WTC11 (cell line): ENCODE data around the gene CLASP2. TPM values are rescaled to one million over a fixed set of nuclear protein-coding genes. Genes with fewer than 3 reads are reported as not detected.

ENCODE experiments used
- ATAC-seq: fragments of 200-7000 bp; cut with Tn5 transposase; 2 replicates; pipeline ENCODE4 v1.10.0; 2021; ENCODE audit warnings: mild to moderate bottlenecking, moderate library complexity
- CTCF ChIA-PET: fragments of 300-600 bp; sonication (Branson Sonifier 250); formaldehyde crosslinking; loops from one replicate; lab custom pipeline; 2021; ENCODE audit warnings: antibody characterized with exemption; lab: Charles Lee
- POLR2A ChIA-PET: fragments of 350-600 bp; sonication (Branson Sonifier 250); formaldehyde crosslinking; loops from one replicate; lab custom pipeline; 2021; ENCODE audit warnings: antibody characterized with exemption; lab: Charles Lee
- DNase-seq: peaks from one replicate; pipeline ENCODE4 v3.0.0; 2021; ENCODE audit warnings: low spot score
- H3K27ac Mint-ChIP-seq: 2 replicates; pipeline ENCODE4 v1.8.0; 2021; ENCODE audit warnings: mixed read lengths
- H3K27me3 Mint-ChIP-seq: 2 replicates; pipeline ENCODE4 v1.8.0; 2021; ENCODE audit warnings: low read depth, mild to moderate bottlenecking, moderate library complexity, mixed read lengths
- H3K36me3 Mint-ChIP-seq: 2 replicates; pipeline ENCODE4 v1.8.0; 2021; ENCODE audit warnings: mixed read lengths
- H3K4me1 Mint-ChIP-seq: 2 replicates; pipeline ENCODE4 v1.8.0; 2022; ENCODE audit warnings: mixed read lengths
- H3K4me3 Mint-ChIP-seq: 2 replicates; pipeline ENCODE4 v1.8.0; 2021; ENCODE audit warnings: mild to moderate bottlenecking, moderate library complexity, mixed read lengths
- H3K9me3 Mint-ChIP-seq: 2 replicates; pipeline ENCODE4 v1.8.0; 2021; ENCODE audit warnings: mixed read lengths
- ATF6 ChIP-seq: sonication (generic); formaldehyde crosslinking; IDR thresholded peaks from 2 replicates; pipeline ENCODE4 v1.8.1; 2023; ENCODE audit warnings: mild to moderate bottlenecking, missing genetic modification reagents
- CREB1 ChIP-seq: sonication (generic); formaldehyde crosslinking; IDR thresholded peaks from 2 replicates; pipeline ENCODE4 v1.8.0; 2023; ENCODE audit warnings: mild to moderate bottlenecking, missing genetic modification reagents
- CREM ChIP-seq: sonication (generic); formaldehyde crosslinking; IDR thresholded peaks from 2 replicates; pipeline ENCODE4 v1.8.1; 2022; ENCODE audit warnings: mild to moderate bottlenecking, missing genetic modification reagents, moderate library complexity
- EMX1 ChIP-seq: fragments of 250-450 bp; sonication (Bioruptor Pico); IDR thresholded peaks from 2 replicates; pipeline ENCODE4 v1.8.0; 2021; ENCODE audit warnings: mild to moderate bottlenecking
- GABPB1 ChIP-seq: sonication (generic); formaldehyde crosslinking; IDR thresholded peaks from 2 replicates; pipeline ENCODE4 v1.8.1; 2023; ENCODE audit warnings: mild to moderate bottlenecking, missing genetic modification reagents
- GTF2I ChIP-seq: fragments of 250-450 bp; sonication (Bioruptor Pico); conservative IDR thresholded peaks from 2 replicates; pipeline ENCODE4 v1.4.0; 2021; ENCODE audit warnings: mild to moderate bottlenecking
- JAZF1 ChIP-seq: fragments of 250-450 bp; sonication (Bioruptor Pico); IDR thresholded peaks from 2 replicates; pipeline ENCODE4 v1.9.0; 2021; ENCODE audit warnings: moderate library complexity, mild to moderate bottlenecking, inconsistent platforms
- JUN ChIP-seq: sonication (generic); formaldehyde crosslinking; IDR thresholded peaks from 2 replicates; pipeline ENCODE4 v1.8.0; 2023; ENCODE audit warnings: mild to moderate bottlenecking, missing genetic modification reagents
- KAT7 ChIP-seq: sonication (generic); formaldehyde crosslinking; IDR thresholded peaks from 2 replicates; pipeline ENCODE4 v1.8.1; 2023; ENCODE audit warnings: missing genetic modification reagents, mild to moderate bottlenecking, borderline replicate concordance
- MYBL2 ChIP-seq: sonication (generic); formaldehyde crosslinking; IDR thresholded peaks from 2 replicates; pipeline ENCODE4 v1.8.1; 2023; ENCODE audit warnings: mild to moderate bottlenecking, moderate library complexity, missing genetic modification reagents
- NFE2L1 ChIP-seq: sonication (generic); formaldehyde crosslinking; IDR thresholded peaks from 2 replicates; pipeline ENCODE4 v1.8.1; 2023; ENCODE audit warnings: missing genetic modification reagents
- PRDM15 ChIP-seq: sonication (generic); formaldehyde crosslinking; IDR thresholded peaks from 2 replicates; pipeline ENCODE4 v1.8.0; 2022; ENCODE audit warnings: missing genetic modification reagents
- RELA ChIP-seq: sonication (generic); formaldehyde crosslinking; IDR thresholded peaks from 2 replicates; pipeline ENCODE4 v1.8.1; 2022; ENCODE audit warnings: missing genetic modification reagents, mild to moderate bottlenecking, borderline replicate concordance
- TCF7 ChIP-seq: sonication (generic); formaldehyde crosslinking; IDR thresholded peaks from 2 replicates; pipeline ENCODE4 v1.8.0; 2022; ENCODE audit warnings: mild to moderate bottlenecking, low read depth, missing genetic modification reagents, moderate library complexity
- TEAD1 ChIP-seq: sonication (generic); formaldehyde crosslinking; IDR thresholded peaks from 2 replicates; pipeline ENCODE4 v1.8.0; 2022; ENCODE audit warnings: mild to moderate bottlenecking, missing genetic modification reagents
- USF2 ChIP-seq: sonication (generic); formaldehyde crosslinking; IDR thresholded peaks from 2 replicates; pipeline ENCODE4 v1.8.1; 2023; ENCODE audit warnings: mild to moderate bottlenecking, missing genetic modification reagents, moderate library complexity
- ZMAT4 ChIP-seq: fragments of 250-450 bp; sonication (Bioruptor Pico); IDR thresholded peaks from 2 replicates; pipeline ENCODE4 v1.9.0; 2021; ENCODE audit warnings: mild to moderate bottlenecking
- ZNF219 ChIP-seq: sonication (generic); formaldehyde crosslinking; IDR thresholded peaks from 2 replicates; pipeline ENCODE4 v1.8.0; 2023; ENCODE audit warnings: missing genetic modification reagents, mild to moderate bottlenecking, borderline replicate concordance
- total RNA-seq: library from RNA; stranded (reverse); gene quantifications from 3 replicates; pipeline ENCODE4 v1.2.3, GENCODE V29; 2021
- TF ChIP-seq, protein P1 (sequence below): sonication (generic); formaldehyde crosslinking; IDR thresholded peaks from 2 replicates; pipeline ENCODE4 v1.8.1; 2023; ENCODE audit warnings: mild to moderate bottlenecking, missing genetic modification reagents
- TF ChIP-seq, protein P2 (sequence below): sonication (generic); formaldehyde crosslinking; IDR thresholded peaks from 2 replicates; pipeline ENCODE4 v1.8.1; 2022; ENCODE audit warnings: missing genetic modification reagents, borderline replicate concordance
- TF ChIP-seq, protein P3 (sequence below): sonication (generic); formaldehyde crosslinking; IDR thresholded peaks from 2 replicates; pipeline ENCODE4 v1.8.0; 2023; ENCODE audit warnings: missing genetic modification reagents, mild to moderate bottlenecking, borderline replicate concordance

Gene CLASP2
- total RNA-seq, 1 experiment from 2014 or later = 56.7 TPM

DNA sequence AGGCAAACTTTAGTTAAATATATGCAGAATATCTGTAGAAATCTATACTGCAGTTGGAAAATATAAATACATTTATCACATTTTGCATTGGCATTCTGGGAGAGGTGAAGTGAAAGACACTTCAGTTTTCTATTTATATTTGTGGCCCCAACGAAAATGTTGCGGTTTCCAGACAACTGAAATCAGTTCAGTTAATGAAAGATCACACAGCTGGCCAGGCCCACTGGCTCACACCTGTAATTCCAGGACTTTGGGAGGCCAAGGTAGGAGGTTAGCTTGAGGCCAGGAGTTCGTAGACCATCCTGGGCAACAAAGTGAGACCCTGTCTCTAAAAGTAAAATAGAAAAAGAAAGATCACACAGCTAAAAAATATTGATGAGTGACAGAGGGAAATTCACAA is 11.9 kb upstream of the CLASP2 start:
- peaks cover 23% of the 10 kb centered on the region for H3K9me3 Mint-ChIP-seq
- no peak overlapping the region for H3K4me3 Mint-ChIP-seq
- no peak for ATAC-seq
- no peaks in the 10 kb centered on the region; the same call in 1 of the 2 replicates for H3K27me3 Mint-ChIP-seq
- H3K36me3 Mint-ChIP-seq = peaks cover 18% of the 10 kb centered on the region
- TF ChIP-seq GTF2I (CRISPR knock-in tag) (no peak), USF2 (CRISPR knock-in tag) (no peak), TEAD1 (no peak), JUN (CRISPR knock-in tag) (no peak), CREM (CRISPR knock-in tag) (no peak), NFE2L1 (CRISPR knock-in tag) (no peak), GABPB1 (CRISPR knock-in tag) (no peak), JAZF1 (CRISPR knock-in tag) (no peak), KAT7 (CRISPR knock-in tag) (no peak), ZMAT4 (no peak), RELA (no peak), TCF7 (CRISPR knock-in tag) (no peak), EMX1 (CRISPR knock-in tag) (no peak)
- TF ChIP-seq, protein P1, sequence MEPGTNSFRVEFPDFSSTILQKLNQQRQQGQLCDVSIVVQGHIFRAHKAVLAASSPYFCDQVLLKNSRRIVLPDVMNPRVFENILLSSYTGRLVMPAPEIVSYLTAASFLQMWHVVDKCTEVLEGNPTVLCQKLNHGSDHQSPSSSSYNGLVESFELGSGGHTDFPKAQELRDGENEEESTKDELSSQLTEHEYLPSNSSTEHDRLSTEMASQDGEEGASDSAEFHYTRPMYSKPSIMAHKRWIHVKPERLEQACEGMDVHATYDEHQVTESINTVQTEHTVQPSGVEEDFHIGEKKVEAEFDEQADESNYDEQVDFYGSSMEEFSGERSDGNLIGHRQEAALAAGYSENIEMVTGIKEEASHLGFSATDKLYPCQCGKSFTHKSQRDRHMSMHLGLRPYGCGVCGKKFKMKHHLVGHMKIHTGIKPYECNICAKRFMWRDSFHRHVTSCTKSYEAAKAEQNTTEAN (CRISPR knock-in tag) = no peak
- TF ChIP-seq, protein P2, sequence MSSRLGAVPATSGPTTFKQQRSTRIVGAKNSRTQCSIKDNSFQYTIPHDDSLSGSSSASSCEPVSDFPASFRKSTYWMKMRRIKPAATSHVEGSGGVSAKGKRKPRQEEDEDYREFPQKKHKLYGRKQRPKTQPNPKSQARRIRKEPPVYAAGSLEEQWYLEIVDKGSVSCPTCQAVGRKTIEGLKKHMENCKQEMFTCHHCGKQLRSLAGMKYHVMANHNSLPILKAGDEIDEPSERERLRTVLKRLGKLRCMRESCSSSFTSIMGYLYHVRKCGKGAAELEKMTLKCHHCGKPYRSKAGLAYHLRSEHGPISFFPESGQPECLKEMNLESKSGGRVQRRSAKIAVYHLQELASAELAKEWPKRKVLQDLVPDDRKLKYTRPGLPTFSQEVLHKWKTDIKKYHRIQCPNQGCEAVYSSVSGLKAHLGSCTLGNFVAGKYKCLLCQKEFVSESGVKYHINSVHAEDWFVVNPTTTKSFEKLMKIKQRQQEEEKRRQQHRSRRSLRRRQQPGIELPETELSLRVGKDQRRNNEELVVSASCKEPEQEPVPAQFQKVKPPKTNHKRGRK = no peak
- TF ChIP-seq, protein P3, sequence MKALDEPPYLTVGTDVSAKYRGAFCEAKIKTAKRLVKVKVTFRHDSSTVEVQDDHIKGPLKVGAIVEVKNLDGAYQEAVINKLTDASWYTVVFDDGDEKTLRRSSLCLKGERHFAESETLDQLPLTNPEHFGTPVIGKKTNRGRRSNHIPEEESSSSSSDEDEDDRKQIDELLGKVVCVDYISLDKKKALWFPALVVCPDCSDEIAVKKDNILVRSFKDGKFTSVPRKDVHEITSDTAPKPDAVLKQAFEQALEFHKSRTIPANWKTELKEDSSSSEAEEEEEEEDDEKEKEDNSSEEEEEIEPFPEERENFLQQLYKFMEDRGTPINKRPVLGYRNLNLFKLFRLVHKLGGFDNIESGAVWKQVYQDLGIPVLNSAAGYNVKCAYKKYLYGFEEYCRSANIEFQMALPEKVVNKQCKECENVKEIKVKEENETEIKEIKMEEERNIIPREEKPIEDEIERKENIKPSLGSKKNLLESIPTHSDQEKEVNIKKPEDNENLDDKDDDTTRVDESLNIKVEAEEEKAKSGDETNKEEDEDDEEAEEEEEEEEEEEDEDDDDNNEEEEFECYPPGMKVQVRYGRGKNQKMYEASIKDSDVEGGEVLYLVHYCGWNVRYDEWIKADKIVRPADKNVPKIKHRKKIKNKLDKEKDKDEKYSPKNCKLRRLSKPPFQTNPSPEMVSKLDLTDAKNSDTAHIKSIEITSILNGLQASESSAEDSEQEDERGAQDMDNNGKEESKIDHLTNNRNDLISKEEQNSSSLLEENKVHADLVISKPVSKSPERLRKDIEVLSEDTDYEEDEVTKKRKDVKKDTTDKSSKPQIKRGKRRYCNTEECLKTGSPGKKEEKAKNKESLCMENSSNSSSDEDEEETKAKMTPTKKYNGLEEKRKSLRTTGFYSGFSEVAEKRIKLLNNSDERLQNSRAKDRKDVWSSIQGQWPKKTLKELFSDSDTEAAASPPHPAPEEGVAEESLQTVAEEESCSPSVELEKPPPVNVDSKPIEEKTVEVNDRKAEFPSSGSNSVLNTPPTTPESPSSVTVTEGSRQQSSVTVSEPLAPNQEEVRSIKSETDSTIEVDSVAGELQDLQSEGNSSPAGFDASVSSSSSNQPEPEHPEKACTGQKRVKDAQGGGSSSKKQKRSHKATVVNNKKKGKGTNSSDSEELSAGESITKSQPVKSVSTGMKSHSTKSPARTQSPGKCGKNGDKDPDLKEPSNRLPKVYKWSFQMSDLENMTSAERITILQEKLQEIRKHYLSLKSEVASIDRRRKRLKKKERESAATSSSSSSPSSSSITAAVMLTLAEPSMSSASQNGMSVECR = no peak
- no peak for DNase-seq
- POLR2A ChIA-PET = no interaction called here
- H3K27ac Mint-ChIP-seq = no peak overlapping the region
- H3K4me1 Mint-ChIP-seq = no peaks in the 10 kb centered on the region
- CTCF ChIA-PET = interaction anchor here (0.6 kb wide), 1 partner anchor 600 kb away, joined by 3 read pairs; no protein-coding TSS in a partner anchor

DNA sequence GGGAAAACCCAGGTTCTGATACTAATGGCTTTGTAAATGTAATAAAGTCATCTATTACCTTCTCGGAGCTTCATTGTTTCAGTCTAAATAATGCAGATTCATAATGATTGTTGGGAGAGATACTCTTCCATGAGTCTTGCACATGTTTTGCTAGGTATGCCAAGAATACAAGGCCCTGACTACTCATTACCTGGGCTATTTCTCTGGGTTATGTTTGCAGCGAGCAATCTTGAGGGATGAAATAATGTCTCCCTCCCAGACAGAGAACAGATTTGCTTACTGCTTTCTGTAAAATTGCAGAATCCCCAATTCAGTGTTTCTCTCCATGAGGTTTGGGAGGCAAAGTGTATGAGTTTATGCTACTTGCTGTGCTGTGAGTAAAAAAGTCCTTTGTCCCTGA is 6.2 kb upstream of the CLASP2 start:
- H3K4me1 Mint-ChIP-seq = no peaks in the 10 kb centered on the region
- no peak overlapping the region for H3K4me3 Mint-ChIP-seq
- H3K9me3 Mint-ChIP-seq = no peaks in the 10 kb centered on the region
- CTCF ChIA-PET = interaction anchor here (0.6 kb wide), 1 partner anchor 41 kb away, joined by 3 read pairs; no protein-coding TSS in a partner anchor
- DNase-seq (no peak), ATAC-seq (no peak)
- no peaks in the 10 kb centered on the region for H3K36me3 Mint-ChIP-seq
- H3K27me3 Mint-ChIP-seq = no peaks in the 10 kb centered on the region
- H3K27ac Mint-ChIP-seq = no peak overlapping the region
- POLR2A ChIA-PET = no interaction called here
- no peak for TF ChIP-seq CREB1 (CRISPR knock-in tag)
- TF ChIP-seq PRDM15 (CRISPR knock-in tag) = no peak
- TF ChIP-seq ATF6 (CRISPR knock-in tag) = no peak
- TF ChIP-seq MYBL2 = no peak
- TF ChIP-seq USF2 (CRISPR knock-in tag) = no peak
- TF ChIP-seq GABPB1 (CRISPR knock-in tag) = no peak
- TF ChIP-seq ZNF219 = no peak
